Measurements from ENCODE around the gene NEK2. TPM values are rescaled to one million over a fixed set of nuclear protein-coding genes. Genes with fewer than 3 reads are reported as not detected.
"Not testable (repeated sequence)": the region's sequence is repeated elsewhere in the genome, so short reads cannot be mapped to it uniquely, and the experiment has no call there.

The NEK2 gene
- total RNA-seq, 1 experiment from 2014 or later, result 45.7 TPM

GRCh38 chr1:211646566-211646965 is 28.9 kb downstream of the NEK2 start:
- Histone ChIP-seq H3K36me3 (ENCODE audit: insufficient read depth, low read length, poor library complexity, severe bottlenecking) (no peaks in the 10 kb centered on the region), H3K9me3 (ENCODE audit: low read depth, low read length, poor library complexity, severe bottlenecking) (no peaks in the 10 kb centered on the region), H3K27ac (ENCODE audit: low read depth, low read length, poor library complexity, severe bottlenecking) (no peak overlapping the region), H3K4me1 (ENCODE audit: insufficient read depth, low read length, poor library complexity, severe bottlenecking) (peaks cover 4% of the 10 kb centered on the region), H3K4me3 (ENCODE audit: low read depth, low read length, poor library complexity, severe bottlenecking) (no peak overlapping the region), H3K27me3 (replicated peaks; ENCODE audit: insufficient read depth, low read depth, low read length, poor library complexity) (no peaks in the 10 kb centered on the region)
- ChIA-PET CTCF (no interaction called here), POLR2A (ENCODE audit: low non-redundant PET) (no interaction called here)
- TF ChIP-seq CTCF (conservative IDR thresholded peaks at IDR 0.05; ENCODE audit: low read depth, low read length) (no peak), EZH2 (IDR thresholded peaks at IDR 0.05; ENCODE audit: borderline replicate concordance, low read depth, low read length, poor library complexity, severe bottlenecking) (no peak)
- intact Hi-C loops (cut with micrococcal nuclease; ENCODE audit: unreplicated experiment), result no loop called here
- DNase-seq (ENCODE audit: low spot score), result no peak
- no TSS peak for BruUV-seq (replicated peaks)

GRCh38 chr1:211645601-211646000 is 29.8 kb downstream of the NEK2 start:
- H3K4me1 ChIP-seq (ENCODE audit: insufficient read depth, low read length, poor library complexity, severe bottlenecking); intact Hi-C loops (cut with micrococcal nuclease; ENCODE audit: unreplicated experiment); H3K27ac ChIP-seq (ENCODE audit: low read depth, low read length, poor library complexity, severe bottlenecking); H3K36me3 ChIP-seq (ENCODE audit: insufficient read depth, low read length, poor library complexity, severe bottlenecking); H3K9me3 ChIP-seq (ENCODE audit: low read depth, low read length, poor library complexity, severe bottlenecking); CTCF ChIA-PET; H3K4me3 ChIP-seq (ENCODE audit: low read depth, low read length, poor library complexity, severe bottlenecking); DNase-seq (ENCODE audit: low spot score); BruUV-seq (replicated peaks); POLR2A ChIA-PET (ENCODE audit: low non-redundant PET); H3K27me3 ChIP-seq (replicated peaks; ENCODE audit: insufficient read depth, low read depth, low read length, poor library complexity): not testable (repeated sequence)

- H3K27ac ChIP-seq (ENCODE audit: low read depth, low read length, poor library complexity, severe bottlenecking), result no peak overlapping the region
- intact Hi-C loops (cut with micrococcal nuclease; ENCODE audit: unreplicated experiment), result no loop called here
- no peak for DNase-seq (ENCODE audit: low spot score)
- ChIA-PET POLR2A (ENCODE audit: low non-redundant PET) (no interaction called here), CTCF (no interaction called here)
- peaks cover 4% of the 10 kb centered on the region for H3K4me1 ChIP-seq (ENCODE audit: insufficient read depth, low read length, poor library complexity, severe bottlenecking)
- TF ChIP-seq CTCF (conservative IDR thresholded peaks at IDR 0.05; ENCODE audit: low read depth, low read length) (no peak), EZH2 (IDR thresholded peaks at IDR 0.05; ENCODE audit: borderline replicate concordance, low read depth, low read length, poor library complexity, severe bottlenecking) (no peak)
- no peaks in the 10 kb centered on the region for H3K9me3 ChIP-seq (ENCODE audit: low read depth, low read length, poor library complexity, severe bottlenecking)
- no peak overlapping the region for H3K4me3 ChIP-seq (ENCODE audit: low read depth, low read length, poor library complexity, severe bottlenecking)
- H3K27me3 ChIP-seq (replicated peaks; ENCODE audit: insufficient read depth, low read depth, low read length, poor library complexity), result no peaks in the 10 kb centered on the region
- BruUV-seq (replicated peaks), result no TSS peak
- no peaks in the 10 kb centered on the region for H3K36me3 ChIP-seq (ENCODE audit: insufficient read depth, low read length, poor library complexity, severe bottlenecking)
Measured at GRCh38 chr1:211644653-211645052, 30.8 kb downstream of the NEK2 start.

- no TSS peak for BruUV-seq (replicated peaks)
- ChIA-PET POLR2A (ENCODE audit: low non-redundant PET) (no interaction called here), CTCF (no interaction called here)
- DNase-seq (ENCODE audit: low spot score), result no peak
- Histone ChIP-seq H3K27me3 (replicated peaks; ENCODE audit: insufficient read depth, low read depth, low read length, poor library complexity) (no peaks in the 10 kb centered on the region), H3K9me3 (ENCODE audit: low read depth, low read length, poor library complexity, severe bottlenecking) (no peaks in the 10 kb centered on the region), H3K27ac (ENCODE audit: low read depth, low read length, poor library complexity, severe bottlenecking) (no peak overlapping the region), H3K4me3 (ENCODE audit: low read depth, low read length, poor library complexity, severe bottlenecking) (no peak overlapping the region), H3K36me3 (ENCODE audit: insufficient read depth, low read length, poor library complexity, severe bottlenecking) (no peaks in the 10 kb centered on the region), H3K4me1 (ENCODE audit: insufficient read depth, low read length, poor library complexity, severe bottlenecking) (peaks cover 4% of the 10 kb centered on the region)
- TF ChIP-seq EZH2 (IDR thresholded peaks at IDR 0.05; ENCODE audit: borderline replicate concordance, low read depth, low read length, poor library complexity, severe bottlenecking) (no peak), CTCF (conservative IDR thresholded peaks at IDR 0.05; ENCODE audit: low read depth, low read length) (no peak)
- intact Hi-C loops (cut with micrococcal nuclease; ENCODE audit: unreplicated experiment), result no loop called here
Measured at GRCh38 chr1:211643324-211644212, 31.9 kb downstream of the NEK2 start.
